Progenitor cell of endocrine pancreas (in vitro differentiated cells): ENCODE measurements around the gene PRAMEF12. TPM values are rescaled to one million over a fixed set of nuclear protein-coding genes. Genes with fewer than 3 reads are reported as not detected.

Experiments
- DNase-seq: peaks from one replicate; pipeline ENCODE4 v3.0.0; 2021; ENCODE audit warnings: low spot score; ENCODE audit not compliant: unreplicated experiment
- H3K27ac Mint-ChIP-seq: 2 replicates; pipeline ENCODE4 v1.8.0; 2021; ENCODE audit warnings: mild to moderate bottlenecking, moderate library complexity, mixed read lengths
- H3K27me3 Mint-ChIP-seq: 2 replicates; pipeline ENCODE4 v1.8.0; 2021; ENCODE audit warnings: mixed read lengths
- H3K36me3 Mint-ChIP-seq: 2 replicates; pipeline ENCODE4 v1.8.0; 2022; ENCODE audit warnings: mixed read lengths; ENCODE audit not compliant: insufficient read depth
- H3K4me1 Mint-ChIP-seq: 2 replicates; pipeline ENCODE4 v1.8.0; 2021; ENCODE audit warnings: low read depth, mixed read lengths
- H3K4me3 Mint-ChIP-seq: 2 replicates; pipeline ENCODE4 v1.8.0; 2021; ENCODE audit warnings: low read depth, mild to moderate bottlenecking, moderate library complexity, mixed read lengths
- H3K9me3 Mint-ChIP-seq: 2 replicates; pipeline ENCODE4 v1.8.0; 2021; ENCODE audit warnings: low read depth, mixed read lengths
- CTCF ChIP-seq: fragments of 200-600 bp; sonication (generic); IDR thresholded peaks from one replicate; pipeline ENCODE4 v1.5.0; 2021; ENCODE audit warnings: antibody characterized with exemption, mild to moderate bottlenecking; ENCODE audit not compliant: unreplicated experiment
- total RNA-seq: library from RNA; stranded (reverse); gene quantifications from 2 replicates; pipeline ENCODE4 v1.2.1, GENCODE V29; 2021

The PRAMEF12 gene
- total RNA-seq, 1 donor from 2014 or later, result not detected

DNA sequence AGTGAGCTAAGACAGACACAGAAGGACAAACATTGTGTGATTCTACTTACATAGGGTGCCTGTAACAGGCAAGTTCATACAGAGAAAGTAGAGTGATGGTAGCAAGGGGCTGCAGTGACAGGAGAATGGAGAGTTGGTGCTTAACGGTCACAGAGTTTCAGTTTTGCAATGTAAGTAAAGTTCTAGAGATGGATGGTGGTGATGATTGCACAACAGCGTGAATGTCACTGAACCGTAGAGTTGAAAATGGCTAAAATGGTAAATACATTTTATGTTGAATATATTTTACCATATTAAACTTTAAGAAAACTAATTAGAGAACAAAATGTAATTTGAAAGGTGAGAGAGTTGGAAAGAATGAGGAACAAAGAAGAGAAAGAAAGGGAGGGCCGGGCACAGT, 18.8 kb upstream of the PRAMEF12 start:
- H3K4me3 Mint-ChIP-seq, result no peak overlapping the region
- no peaks in the 10 kb centered on the region for H3K36me3 Mint-ChIP-seq
- DNase-seq, result no peak
- peaks cover 13% of the 10 kb centered on the region for H3K4me1 Mint-ChIP-seq
- peaks cover 13% of the 10 kb centered on the region for H3K9me3 Mint-ChIP-seq
- no peak for TF ChIP-seq CTCF
- peaks cover 12% of the 10 kb centered on the region for H3K27me3 Mint-ChIP-seq
- H3K27ac Mint-ChIP-seq, result no peak overlapping the region

- peaks cover 9% of the 10 kb centered on the region for H3K4me1 Mint-ChIP-seq
- no peak overlapping the region for H3K4me3 Mint-ChIP-seq
- no peak for DNase-seq
- H3K27me3 Mint-ChIP-seq, result peaks cover 14% of the 10 kb centered on the region
- no peak for TF ChIP-seq CTCF
- H3K27ac Mint-ChIP-seq, result no peak overlapping the region
- no peaks in the 10 kb centered on the region for H3K36me3 Mint-ChIP-seq
- H3K9me3 Mint-ChIP-seq, result no peaks in the 10 kb centered on the region
These were observed 17.3 kb upstream of the PRAMEF12 start for GRCh38 chr1:12756273-12756672.

DNA sequence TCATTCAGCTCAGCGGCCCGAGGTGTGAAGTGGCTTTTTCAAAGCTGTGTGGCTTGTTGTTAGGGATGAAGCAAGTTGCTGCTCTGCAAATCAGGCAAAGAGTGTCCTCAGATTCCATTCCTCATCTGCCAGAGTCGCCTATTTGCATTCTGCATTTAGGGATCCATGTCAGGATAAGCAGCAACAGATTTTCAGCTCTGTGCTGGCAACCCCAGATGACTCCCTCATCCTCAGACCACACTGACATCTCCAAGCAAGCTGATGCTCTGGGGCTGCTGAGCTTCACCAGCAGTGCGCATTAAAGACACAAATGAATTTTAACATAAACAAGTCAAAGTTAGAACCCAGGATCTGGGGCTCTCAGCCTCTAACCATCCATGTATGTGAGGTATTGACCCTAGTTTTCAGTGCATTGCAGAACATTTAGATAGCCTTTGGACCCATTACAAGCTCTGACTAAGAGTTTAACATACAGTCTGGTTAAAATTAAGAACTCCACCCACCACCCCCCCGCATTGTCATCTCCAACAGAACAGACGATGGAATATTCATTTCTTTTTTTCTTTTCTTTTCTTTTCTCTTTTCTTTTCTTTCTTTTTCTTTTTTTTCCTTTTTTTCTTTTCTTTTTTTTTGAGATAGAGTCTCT, 16.6 kb upstream of the PRAMEF12 start:
- peaks cover 14% of the 10 kb centered on the region for H3K27me3 Mint-ChIP-seq
- H3K27ac Mint-ChIP-seq, result no peak overlapping the region
- no peak for TF ChIP-seq CTCF
- peaks cover 9% of the 10 kb centered on the region for H3K4me1 Mint-ChIP-seq
- no peaks in the 10 kb centered on the region for H3K36me3 Mint-ChIP-seq
- H3K9me3 Mint-ChIP-seq, result no peaks in the 10 kb centered on the region
- no peak for DNase-seq
- no peak overlapping the region for H3K4me3 Mint-ChIP-seq

DNA sequence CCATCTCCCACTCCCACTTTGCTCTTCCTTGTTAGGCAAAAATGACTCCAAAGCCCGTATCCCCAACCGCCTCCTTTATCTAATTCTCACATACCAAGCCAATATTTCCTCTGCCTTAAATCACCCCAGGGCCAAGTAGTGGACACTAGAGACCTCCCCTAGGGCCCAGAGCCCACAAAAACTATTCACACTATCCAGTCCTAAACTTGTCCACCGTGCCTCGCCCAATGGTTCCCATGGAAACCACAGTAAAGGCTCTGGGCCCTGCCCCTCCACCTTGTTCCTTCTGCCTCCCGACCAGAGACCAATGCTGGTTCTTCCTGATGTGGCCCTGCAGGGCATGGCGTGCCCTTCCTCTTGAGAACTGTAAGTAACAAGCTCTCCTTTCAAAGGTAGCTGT, 15.7 kb upstream of the PRAMEF12 start:
- H3K4me3 Mint-ChIP-seq, result no peak overlapping the region
- peaks cover 14% of the 10 kb centered on the region for H3K27me3 Mint-ChIP-seq
- DNase-seq, result no peak
- no peak overlapping the region for H3K27ac Mint-ChIP-seq
- no peaks in the 10 kb centered on the region for H3K36me3 Mint-ChIP-seq
- H3K4me1 Mint-ChIP-seq, result peaks cover 9% of the 10 kb centered on the region
- no peaks in the 10 kb centered on the region for H3K9me3 Mint-ChIP-seq
- no peak for TF ChIP-seq CTCF

GRCh38 chr1:12760256-12760795, 13.2 kb upstream of the PRAMEF12 start:
- no peaks in the 10 kb centered on the region for H3K9me3 Mint-ChIP-seq
- H3K4me3 Mint-ChIP-seq, result no peak overlapping the region
- TF ChIP-seq CTCF, result peak; percentile 45
- peaks cover 9% of the 10 kb centered on the region for H3K4me1 Mint-ChIP-seq
- no peak overlapping the region for H3K27ac Mint-ChIP-seq
- DNase-seq, result no peak
- no peaks in the 10 kb centered on the region for H3K36me3 Mint-ChIP-seq
- H3K27me3 Mint-ChIP-seq, result peaks cover 14% of the 10 kb centered on the region
